Calu3 (cell line): ENCODE data around the gene PARVB. TPM values are rescaled to one million over a fixed set of nuclear protein-coding genes. Genes with fewer than 3 reads are reported as not detected.

Source experiments
- BruUV-seq: library from RNA; stranded (reverse); fragments of 400-500 nt; replicated peaks from 2 replicates; lab custom pipeline; 2021; lab: Mats Ljungman, UMichigan
- CTCF ChIA-PET: fragments of 300-600 bp; sonication (Branson Sonifier 250); formaldehyde crosslinking; loops from one replicate; lab custom pipeline; 2022; ENCODE audit warnings: antibody characterized with exemption; lab: Charles Lee
- DNase-seq: peaks from one replicate; pipeline ENCODE4 v3.0.0; 2022
- H3K27ac Mint-ChIP-seq: one replicate; pipeline ENCODE4 v1.8.0; 2022; ENCODE audit warnings: mixed read lengths; ENCODE audit not compliant: unreplicated experiment
- H3K27me3 Mint-ChIP-seq: one replicate; pipeline ENCODE4 v1.8.0; 2022; ENCODE audit warnings: mixed read lengths; ENCODE audit not compliant: unreplicated experiment
- H3K36me3 Mint-ChIP-seq: one replicate; pipeline ENCODE4 v1.8.0; 2022; ENCODE audit warnings: mild to moderate bottlenecking, moderate library complexity, mixed read lengths; ENCODE audit not compliant: insufficient read depth, unreplicated experiment
- H3K4me1 Mint-ChIP-seq: one replicate; pipeline ENCODE4 v1.8.0; 2022; ENCODE audit warnings: mild to moderate bottlenecking, low read depth, mixed read lengths; ENCODE audit not compliant: unreplicated experiment
- H3K4me3 Mint-ChIP-seq: one replicate; pipeline ENCODE4 v1.8.0; 2022; ENCODE audit warnings: mild to moderate bottlenecking, low read depth, moderate library complexity, mixed read lengths; ENCODE audit not compliant: unreplicated experiment
- H3K9me3 Mint-ChIP-seq: one replicate; pipeline ENCODE4 v1.8.0; 2022; ENCODE audit warnings: low read depth, mixed read lengths; ENCODE audit not compliant: unreplicated experiment
- CTCF ChIP-seq: fragments of 200-600 bp; IDR thresholded peaks from one replicate; pipeline ENCODE4 v1.8.0; 2022; ENCODE audit warnings: antibody characterized with exemption; ENCODE audit not compliant: unreplicated experiment
- intact Hi-C: fragments of 100-400 bp; cut with micrococcal nuclease; formaldehyde crosslinking; loops from one replicate; pipeline ENCODE4 v1.10.0; 2022; ENCODE audit not compliant: unreplicated experiment
- total RNA-seq: library from RNA; stranded (reverse); gene quantifications from 2 replicates; pipeline ENCODE4 v1.2.3, GENCODE V29; 2022

Gene PARVB
- total RNA-seq, 1 experiment from 2014 or later = 15.6 TPM

GRCh38 chr22:44018594-44018993 lies 5.5 kb upstream of the PARVB start:
- Mint-ChIP-seq H3K4me3 (no peak overlapping the region), H3K4me1 (peaks cover 14% of the 10 kb centered on the region), H3K27ac (no peak overlapping the region), H3K27me3 (no peaks in the 10 kb centered on the region), H3K36me3 (peaks cover 4% of the 10 kb centered on the region), H3K9me3 (no peaks in the 10 kb centered on the region)
- no peak for TF ChIP-seq CTCF
- BruUV-seq = no TSS peak
- no peak for DNase-seq
- CTCF ChIA-PET = no interaction called here
- intact Hi-C loops = no loop called here

DNA sequence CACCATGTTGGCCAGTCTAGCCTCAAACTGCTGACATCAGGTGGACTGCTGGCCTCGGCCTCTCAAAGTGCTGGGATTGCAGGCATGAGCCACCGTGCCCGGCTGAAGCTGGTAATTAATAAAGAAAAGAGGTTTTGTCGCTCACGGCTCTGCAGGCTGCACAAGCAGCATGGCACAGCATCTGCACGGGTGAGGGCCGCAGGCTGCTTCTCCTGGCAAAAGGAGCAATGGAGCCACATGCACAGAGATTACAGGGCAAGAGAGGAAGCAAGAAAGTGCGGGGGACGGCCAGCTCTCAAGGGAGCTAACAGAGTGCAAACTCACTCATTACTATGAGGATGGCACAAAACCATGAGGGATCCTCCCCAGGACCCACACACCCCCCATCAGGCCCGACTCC lies 4.7 kb upstream of the PARVB start:
- no peak for TF ChIP-seq CTCF
- no peak overlapping the region for H3K4me3 Mint-ChIP-seq
- H3K36me3 Mint-ChIP-seq = peaks cover 7% of the 10 kb centered on the region
- no peaks in the 10 kb centered on the region for H3K9me3 Mint-ChIP-seq
- H3K4me1 Mint-ChIP-seq = peaks cover 18% of the 10 kb centered on the region
- BruUV-seq = no TSS peak
- H3K27me3 Mint-ChIP-seq = no peaks in the 10 kb centered on the region
- no peak for DNase-seq
- no peak overlapping the region for H3K27ac Mint-ChIP-seq
- intact Hi-C loops = no loop called here
- CTCF ChIA-PET = no interaction called here

DNA sequence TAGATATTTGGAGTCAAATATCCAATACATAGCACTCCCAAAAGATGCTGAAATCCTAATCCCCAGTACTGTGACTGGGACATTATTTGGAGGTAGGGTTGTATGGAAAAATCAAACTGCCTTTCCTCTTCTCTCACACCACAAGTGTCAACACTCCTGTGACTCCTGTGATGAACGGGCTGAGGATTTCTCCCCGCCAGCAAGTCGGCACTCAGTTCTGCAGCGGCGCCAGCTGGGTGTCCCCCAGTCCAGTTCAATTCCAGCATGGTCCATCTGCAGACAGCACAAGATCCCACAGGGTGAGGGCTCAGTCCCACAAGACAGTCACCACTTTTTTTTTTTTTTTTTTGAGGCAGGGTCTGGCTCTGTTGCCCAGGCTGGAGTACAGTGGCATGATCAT lies 4.3 kb upstream of the PARVB start:
- Mint-ChIP-seq H3K27me3 (no peaks in the 10 kb centered on the region), H3K4me1 (peaks cover 18% of the 10 kb centered on the region), H3K36me3 (peaks cover 7% of the 10 kb centered on the region), H3K9me3 (no peaks in the 10 kb centered on the region), H3K27ac (no peak overlapping the region), H3K4me3 (no peak overlapping the region)
- CTCF ChIA-PET = no interaction called here
- BruUV-seq = no TSS peak
- intact Hi-C loops = no loop called here
- TF ChIP-seq CTCF = no peak
- DNase-seq = no peak

- Mint-ChIP-seq H3K27me3 (no peaks in the 10 kb centered on the region), H3K4me3 (no peak overlapping the region), H3K9me3 (no peaks in the 10 kb centered on the region), H3K27ac (no peak overlapping the region), H3K4me1 (peaks cover 20% of the 10 kb centered on the region), H3K36me3 (peaks cover 7% of the 10 kb centered on the region)
- intact Hi-C loops = no loop called here
- no peak for TF ChIP-seq CTCF
- CTCF ChIA-PET = no interaction called here
- DNase-seq = no peak
- no TSS peak for BruUV-seq
Observed at GRCh38 chr22:44020981-44021380, 3.1 kb upstream of the PARVB start.
